Measurements from ENCODE around the gene MAN2A1.

The MAN2A1 gene

DNA sequence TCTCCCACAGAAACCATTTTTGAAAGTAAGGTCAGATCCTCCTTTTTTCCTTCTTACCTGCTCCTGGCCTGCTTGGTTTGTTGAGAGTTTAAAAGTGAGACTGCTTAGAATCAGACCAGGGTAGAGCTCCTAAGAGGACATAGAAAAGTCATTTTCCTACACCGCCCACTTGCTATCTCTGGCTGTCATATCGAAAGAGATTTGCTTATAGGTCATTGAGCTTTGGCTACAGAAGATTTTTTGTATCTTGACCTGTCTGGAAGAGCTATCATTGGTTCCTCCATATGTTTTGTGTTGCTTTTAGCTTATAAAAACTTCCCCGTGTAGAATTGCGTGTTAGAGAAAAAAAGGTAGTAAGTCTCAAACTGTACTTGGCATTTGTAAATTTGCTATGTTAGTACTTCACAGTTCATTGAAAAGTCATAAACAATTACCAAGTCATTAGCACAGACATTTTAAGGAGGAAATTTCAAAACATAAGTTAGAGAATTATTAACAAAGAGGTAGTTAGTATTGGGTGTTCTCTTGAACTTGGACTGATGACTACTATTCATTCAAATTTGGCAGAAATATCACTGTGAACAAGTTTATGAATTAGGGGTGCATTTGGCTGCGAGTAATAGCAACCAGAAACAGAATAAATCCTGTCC, 96.6 kb downstream of the MAN2A1 start:
- no peak for DNase-seq (ENCODE audit: low spot score)

DNA sequence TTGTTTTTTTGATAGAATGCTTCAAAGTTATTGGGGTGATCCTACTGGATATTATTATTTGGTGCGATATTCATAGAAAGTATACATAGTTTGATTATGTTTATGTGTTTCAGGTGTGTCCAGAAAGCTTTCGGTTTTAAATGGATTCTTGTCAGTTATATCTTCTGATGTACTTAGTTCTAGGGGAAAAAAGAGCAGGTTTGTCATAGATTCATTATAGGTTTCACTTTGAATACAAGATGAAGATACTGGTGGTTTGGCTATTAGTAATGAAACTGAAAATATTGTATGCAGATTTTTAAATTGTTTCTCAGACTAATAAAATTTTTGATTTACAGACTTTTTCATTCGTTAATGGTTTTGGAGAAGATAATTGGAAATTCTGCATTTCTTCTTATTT, 98.9 kb downstream of the MAN2A1 start:
- TF ChIP-seq, protein P1, sequence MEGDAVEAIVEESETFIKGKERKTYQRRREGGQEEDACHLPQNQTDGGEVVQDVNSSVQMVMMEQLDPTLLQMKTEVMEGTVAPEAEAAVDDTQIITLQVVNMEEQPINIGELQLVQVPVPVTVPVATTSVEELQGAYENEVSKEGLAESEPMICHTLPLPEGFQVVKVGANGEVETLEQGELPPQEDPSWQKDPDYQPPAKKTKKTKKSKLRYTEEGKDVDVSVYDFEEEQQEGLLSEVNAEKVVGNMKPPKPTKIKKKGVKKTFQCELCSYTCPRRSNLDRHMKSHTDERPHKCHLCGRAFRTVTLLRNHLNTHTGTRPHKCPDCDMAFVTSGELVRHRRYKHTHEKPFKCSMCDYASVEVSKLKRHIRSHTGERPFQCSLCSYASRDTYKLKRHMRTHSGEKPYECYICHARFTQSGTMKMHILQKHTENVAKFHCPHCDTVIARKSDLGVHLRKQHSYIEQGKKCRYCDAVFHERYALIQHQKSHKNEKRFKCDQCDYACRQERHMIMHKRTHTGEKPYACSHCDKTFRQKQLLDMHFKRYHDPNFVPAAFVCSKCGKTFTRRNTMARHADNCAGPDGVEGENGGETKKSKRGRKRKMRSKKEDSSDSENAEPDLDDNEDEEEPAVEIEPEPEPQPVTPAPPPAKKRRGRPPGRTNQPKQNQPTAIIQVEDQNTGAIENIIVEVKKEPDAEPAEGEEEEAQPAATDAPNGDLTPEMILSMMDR (IDR thresholded peaks at IDR 0.05; ENCODE audit: extremely low read depth, missing control alignments) = no peak
- DNase-seq (ENCODE audit: low spot score) = peak; percentile 10

More for the DNA sequence above, 96.6 kb downstream of the MAN2A1 start:
- TF ChIP-seq, protein P1 (IDR thresholded peaks at IDR 0.05; ENCODE audit: extremely low read depth, missing control alignments) = no peak

DNA sequence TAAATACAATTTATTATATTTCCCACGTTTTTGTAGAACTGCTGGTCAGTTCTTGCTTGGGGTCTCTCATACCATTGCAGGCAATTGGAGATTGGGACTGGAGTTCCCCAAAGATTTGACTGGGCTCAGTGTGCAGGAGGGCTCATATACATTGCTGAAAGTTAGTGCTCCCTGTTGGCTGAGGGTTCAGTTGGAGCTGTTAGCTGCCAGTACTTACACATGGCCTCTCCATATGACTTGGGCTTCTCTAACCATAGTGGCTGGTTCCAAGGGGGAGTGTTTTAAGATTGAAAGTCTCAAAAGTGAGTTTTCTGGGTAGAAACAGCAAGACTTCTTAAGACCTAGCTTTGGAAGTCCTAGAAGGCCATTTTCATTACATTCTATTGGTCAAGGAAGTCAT, 102.9 kb downstream of the MAN2A1 start:
- TF ChIP-seq, protein P1 (IDR thresholded peaks at IDR 0.05; ENCODE audit: extremely low read depth, missing control alignments) = no peak

DNA sequence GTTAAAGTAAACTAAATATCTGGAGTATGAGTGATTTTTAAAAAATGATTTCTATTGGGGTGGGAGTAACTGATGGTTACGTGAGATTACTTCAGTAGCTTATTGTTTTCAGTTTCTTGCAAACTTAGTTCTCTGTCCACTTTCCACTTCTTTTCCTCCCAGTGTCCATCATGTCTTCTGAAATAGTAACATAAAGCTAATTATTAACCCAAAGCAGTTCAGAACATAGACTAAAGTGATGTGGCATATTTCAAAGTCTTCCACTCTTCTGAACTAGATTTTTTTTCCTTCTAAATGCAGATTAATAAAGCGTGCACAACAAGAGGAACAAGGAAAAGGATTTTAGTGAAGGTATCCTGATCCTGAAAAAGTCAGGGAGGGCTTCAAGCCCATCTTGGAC, 114.1 kb downstream of the MAN2A1 start:
- DNase-seq (ENCODE audit: low spot score) = no peak
- TF ChIP-seq, protein P1 (IDR thresholded peaks at IDR 0.05; ENCODE audit: extremely low read depth, missing control alignments) = no peak

More for the DNA sequence above, 102.9 kb downstream of the MAN2A1 start:
- DNase-seq (ENCODE audit: low spot score) = no peak

DNA sequence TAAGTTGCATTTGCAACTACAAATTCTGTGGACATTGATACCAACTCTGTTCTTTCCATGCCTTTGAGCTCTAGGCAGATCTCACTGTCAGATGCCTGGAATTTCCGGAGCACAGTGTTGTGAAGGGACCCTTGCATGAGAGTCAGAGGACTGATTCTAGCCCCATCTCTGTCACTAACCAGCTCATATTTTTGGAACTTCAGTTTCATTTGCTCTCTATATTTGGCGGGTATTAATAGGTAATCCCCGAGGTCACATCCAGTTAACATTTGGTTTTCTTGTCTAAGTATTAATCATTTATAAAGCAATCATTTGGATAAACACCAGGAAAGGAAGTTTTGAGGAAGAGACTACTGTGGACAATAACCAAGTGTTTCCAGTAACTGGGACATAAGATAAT, 115.7 kb downstream of the MAN2A1 start:
- TF ChIP-seq, protein P1 (IDR thresholded peaks at IDR 0.05; ENCODE audit: extremely low read depth, missing control alignments) = no peak
- no peak for DNase-seq (ENCODE audit: low spot score)

GRCh38 chr5:109805883-109806282, 116.2 kb downstream of the MAN2A1 start:
- TF ChIP-seq, protein P1 (IDR thresholded peaks at IDR 0.05; ENCODE audit: extremely low read depth, missing control alignments) = no peak
- no peak for DNase-seq (ENCODE audit: low spot score)

GRCh38 chr5:109812698-109813097, 123.0 kb downstream of the MAN2A1 start:
- TF ChIP-seq, protein P1 (IDR thresholded peaks at IDR 0.05; ENCODE audit: extremely low read depth, missing control alignments) = no peak
- no peak for DNase-seq (ENCODE audit: low spot score)

Data from GM20000 (cell line).